Endothelial cell of umbilical vein (primary cell): ENCODE data around the gene CAMTA1. TPM values are rescaled to one million over a fixed set of nuclear protein-coding genes. Genes with fewer than 3 reads are reported as not detected.

Experiments
- BruUV-seq: library from RNA; stranded (reverse); fragments of 400-500 nt; replicated peaks from 2 replicates; lab custom pipeline; 2021; lab: Mats Ljungman, UMichigan
- CTCF ChIA-PET: fragments of 300-600, 350-600 bp; sonication (Branson Sonifier 250); formaldehyde crosslinking; loops from one replicate; lab custom pipeline; 2021; ENCODE audit warnings: antibody characterized with exemption, inconsistent platforms; lab: Charles Lee
- POLR2A ChIA-PET: fragments of 300-600, 350-600 bp; sonication (Branson Sonifier 250); formaldehyde crosslinking; loops from one replicate; lab custom pipeline; 2021; ENCODE audit warnings: antibody characterized with exemption, inconsistent platforms; lab: Charles Lee
- DNase-seq: peaks from one replicate; pipeline ENCODE4 v3.0.0-alpha.2; 2011; ENCODE audit warnings: low read depth, low spot score
- FAIRE-seq: peaks from 2 replicates; lab custom pipeline; 2011; peaks lifted over from hg19 to GRCh38; lab: Jason Lieb, UNC
- H2AFZ ChIP-seq: 2 replicates; pipeline ENCODE4 v1.6.0; 2012; ENCODE audit warnings: low read depth, low read length, control low read depth, inconsistent platforms
- H3K27ac ChIP-seq: 2 replicates; pipeline ENCODE4 v1.5.1; 2011; ENCODE audit warnings: low read depth, mild to moderate bottlenecking, control low read depth, low read length, moderate library complexity; ENCODE audit not compliant: insufficient read depth
- H3K27me3 ChIP-seq, 2 experiments: 2 replicates each; pipeline versions ENCODE4 v1.6.0 to v1.6.1; 2011; ENCODE audit warnings: low read length in 2 of 2, mixed read lengths in 1 of 2; ENCODE audit not compliant: control insufficient read depth in 2 of 2, insufficient read depth in 2 of 2
- H3K36me3 ChIP-seq, 2 experiments: 2 replicates in 1 of 2; 3 replicates in 1 of 2; pipeline ENCODE4 v1.5.1; 2011; ENCODE audit warnings: low read length in 2 of 2, mild to moderate bottlenecking in 1 of 2, moderate library complexity in 1 of 2; ENCODE audit not compliant: control insufficient read depth in 2 of 2, insufficient read depth in 2 of 2; ENCODE audit errors: extremely low read depth in 1 of 2
- H3K4me1 ChIP-seq: 3 replicates; pipeline ENCODE4 v1.5.1; 2011; ENCODE audit warnings: mild to moderate bottlenecking, low read length; ENCODE audit not compliant: control insufficient read depth, insufficient read depth; ENCODE audit errors: extremely low read depth
- H3K4me2 ChIP-seq: 2 replicates; pipeline ENCODE4 v1.6.1; 2011; ENCODE audit warnings: low read length, control low read depth, mixed read lengths; ENCODE audit not compliant: insufficient read depth
- H3K4me3 ChIP-seq, 3 experiments: fragments of 200-600 bp in 1 of 3; sonication (generic), shearing (Covaris generic) in 1 of 3; replicated peaks in 1 of 3; 2 replicates each; pipeline ENCODE4 v1.5.1; 2011 to 2016; ENCODE audit warnings: control low read depth in 3 of 3, low read length in 3 of 3, mild to moderate bottlenecking in 2 of 3, inconsistent platforms in 1 of 3, low read depth in 1 of 3, moderate library complexity in 1 of 3; ENCODE audit not compliant: insufficient read depth in 1 of 3
- H3K79me2 ChIP-seq: 2 replicates; pipeline ENCODE4 v1.6.0; 2012; ENCODE audit warnings: low read length, inconsistent platforms; ENCODE audit not compliant: control insufficient read depth, insufficient read depth
- H3K9ac ChIP-seq: replicated peaks from 2 replicates; pipeline ENCODE3; 2011; ENCODE audit warnings: low read length, control low read depth; ENCODE audit not compliant: insufficient read depth; ENCODE audit errors: extremely low read depth
- H3K9me1 ChIP-seq: replicated peaks from 3 replicates; pipeline ENCODE4 v1.6.0; 2011; ENCODE audit warnings: mild to moderate bottlenecking, low read length; ENCODE audit not compliant: control insufficient read depth, insufficient read depth; ENCODE audit errors: extremely low read depth
- H3K9me3 ChIP-seq: replicated peaks from 2 replicates; pipeline ENCODE4 v1.5.1; 2012; ENCODE audit warnings: low read length, inconsistent platforms; ENCODE audit not compliant: control insufficient read depth, insufficient read depth
- H4K20me1 ChIP-seq: replicated peaks from 2 replicates; pipeline ENCODE3; 2011; ENCODE audit warnings: mild to moderate bottlenecking, low read length; ENCODE audit not compliant: control insufficient read depth, insufficient read depth; ENCODE audit errors: extremely low read depth
- EZH2 ChIP-seq: IDR thresholded peaks from 2 replicates; pipeline ENCODE4 v1.6.1; 2012; ENCODE audit warnings: borderline replicate concordance, low read depth, mild to moderate bottlenecking, moderate library complexity, low read length, inconsistent platforms; ENCODE audit not compliant: severe bottlenecking
- FOS ChIP-seq: IDR thresholded peaks from 2 replicates; pipeline ENCODE4 v1.6.1; 2011; ENCODE audit warnings: mild to moderate bottlenecking, low read length, moderate library complexity, borderline replicate concordance; ENCODE audit not compliant: insufficient read depth
- GATA2 ChIP-seq: IDR thresholded peaks from 2 replicates; pipeline ENCODE4 v1.7.0; 2011; ENCODE audit warnings: low read depth, mild to moderate bottlenecking, moderate library complexity, mixed read lengths, low read length; ENCODE audit not compliant: insufficient read length, insufficient read depth
- JUN ChIP-seq: IDR thresholded peaks from 2 replicates; pipeline ENCODE4 v1.6.1; 2011; ENCODE audit warnings: borderline replicate concordance, low read depth; ENCODE audit not compliant: insufficient read length, insufficient read depth
- MAX ChIP-seq: IDR thresholded peaks from 2 replicates; pipeline ENCODE4 v1.6.1; 2011; ENCODE audit not compliant: insufficient read depth, insufficient read length
- POLR2A ChIP-seq: IDR thresholded peaks from 2 replicates; pipeline ENCODE4 v1.6.1; 2012; ENCODE audit warnings: low read depth, mild to moderate bottlenecking, control low read depth, low read length
- POLR2AphosphoS5 ChIP-seq: IDR thresholded peaks from 2 replicates; pipeline ENCODE4 v1.6.1; 2012; ENCODE audit warnings: low read depth, mild to moderate bottlenecking, control low read depth, low read length, moderate library complexity; ENCODE audit not compliant: insufficient read depth
- dilution Hi-C: fragments of 300-500 bp; cut with MboI; formaldehyde crosslinking; loops from one replicate; pipeline ENCODE4 v1.15.0; 2019; ENCODE audit warnings: low sequenced_read_pairs; ENCODE audit not compliant: extremely low pct_ligation_motif_present
- intact Hi-C: fragments of 100-400 bp; cut with micrococcal nuclease; formaldehyde crosslinking; loops from one replicate; pipeline ENCODE4 v1.10.0; 2022
- polyA plus RNA-seq, 4 experiments: library from polyadenylated mRNA; depleted of rRNA in 3 of 4; stranded (reverse) in 3 of 4; unstranded in 1 of 4; fragments of >200 nt; gene quantifications; 2 replicates each; pipeline versions ENCODE4 v1.2.1 to v1.2.3, GENCODE V29; 2011 to 2012; ENCODE audit warnings: missing spikeins in 1 of 4
- total RNA-seq: library from RNA; stranded (reverse); gene quantifications from 2 replicates; pipeline ENCODE4 v1.2.3, GENCODE V29; 2021

Gene CAMTA1
- total and polyA plus RNA-seq, 2 donors (not counting 3 experiments of a cell fraction or from before 2014, with no cell fraction given) = 50.8 to 92.7 TPM

- H3K27ac ChIP-seq = no peak overlapping the region
- BruUV-seq = no TSS peak
- H2AFZ ChIP-seq = no peak overlapping the region
- intact Hi-C loops (no loop called here), dilution Hi-C loops (no loop called here)
- TF ChIP-seq POLR2AphosphoS5 (no peak), GATA2 (no peak), MAX (no peak), JUN (no peak), EZH2 (no peak)
- no peak overlapping the region for H3K4me3 ChIP-seq
- H3K4me2 ChIP-seq = no peak overlapping the region
- H3K27me3 ChIP-seq = no peaks in the 10 kb centered on the region
- no peaks in the 10 kb centered on the region for H3K9me3 ChIP-seq
- no peaks in the 10 kb centered on the region for H3K36me3 ChIP-seq
- no peaks in the 10 kb centered on the region for H3K9me1 ChIP-seq
- H3K9ac ChIP-seq = no peak overlapping the region
- DNase-seq (no peak), FAIRE-seq (no peak)
- H3K4me1 ChIP-seq = no peaks in the 10 kb centered on the region
- H4K20me1 ChIP-seq = no peaks in the 10 kb centered on the region
- ChIA-PET POLR2A (no interaction called here), CTCF (no interaction called here)
- no peaks in the 10 kb centered on the region for H3K79me2 ChIP-seq
Measured at GRCh38 chr1:7418442-7419080, 633.3 kb downstream of the CAMTA1 start.

- Histone ChIP-seq H3K79me2 (no peaks in the 10 kb centered on the region), H3K9ac (no peak overlapping the region), H3K9me3 (no peaks in the 10 kb centered on the region), H2AFZ (no peak overlapping the region), H4K20me1 (no peaks in the 10 kb centered on the region), H3K4me2 (no peak overlapping the region), H3K36me3 (no peaks in the 10 kb centered on the region), H3K27me3 (no peaks in the 10 kb centered on the region), H3K4me1 (peaks cover 4% of the 10 kb centered on the region), H3K4me3 (no peak overlapping the region), H3K9me1 (no peaks in the 10 kb centered on the region), H3K27ac (no peak overlapping the region)
- TF ChIP-seq JUN = no peak
- TF ChIP-seq EZH2 = no peak
- TF ChIP-seq FOS = no peak
- TF ChIP-seq POLR2A = no peak
- FAIRE-seq (no peak), DNase-seq (no peak)
- ChIA-PET CTCF (no interaction called here), POLR2A (no interaction called here)
- BruUV-seq = no TSS peak
- intact Hi-C loops = no loop called here
- dilution Hi-C loops = no loop called here
Measured at GRCh38 chr1:7420098-7420445, 634.8 kb downstream of the CAMTA1 start.
